IMR-90 (cell line): Measurements from ENCODE around the gene ITIH5. TPM values are rescaled to one million over a fixed set of nuclear protein-coding genes. Genes with fewer than 3 reads are reported as not detected.

ENCODE experiments used
- ATAC-seq: fragments of 200-7000 bp; cut with Tn5 transposase; 2 replicates; pipeline ENCODE4 v1.9.1; 2020; ENCODE audit warnings: low read depth, mild to moderate bottlenecking, moderate library complexity
- BruUV-seq: library from RNA; stranded (reverse); fragments of 400-500 nt; replicated peaks from 2 replicates; lab custom pipeline; 2021; lab: Mats Ljungman, UMichigan
- CTCF ChIA-PET: fragments of 300-600 bp; formaldehyde crosslinking; extraction: SDS; loops from one replicate; lab custom pipeline; 2021; ENCODE audit warnings: antibody characterized with exemption; lab: Yijun Ruan, JAX
- POLR2A ChIA-PET: fragments of 300-600 bp; sonication (Branson Sonifier 250); formaldehyde crosslinking; loops from one replicate; lab custom pipeline; 2022; ENCODE audit warnings: antibody characterized with exemption; ENCODE audit not compliant: unreplicated experiment; lab: Charles Lee
- DNase-seq: peaks from one replicate; pipeline ENCODE4 v3.0.0; 2013
- H2AFZ ChIP-seq: replicated peaks from 2 replicates; pipeline ENCODE3; 2013; ENCODE audit warnings: low read length, mild to moderate bottlenecking; ENCODE audit not compliant: poor library complexity
- H2AK5ac ChIP-seq: 2 replicates; pipeline ENCODE4 v1.6.1; 2013; ENCODE audit warnings: low read depth, low read length, inconsistent platforms
- H2AK9ac ChIP-seq: replicated peaks from 2 replicates; pipeline ENCODE3; 2013; ENCODE audit warnings: mild to moderate bottlenecking, low read depth, low read length, moderate library complexity; ENCODE audit not compliant: poor library complexity
- H2BK120ac ChIP-seq: 2 replicates; pipeline ENCODE4 v1.6.1; 2013; ENCODE audit warnings: low read depth, low read length, inconsistent platforms
- H2BK15ac ChIP-seq: 3 replicates; pipeline ENCODE4 v1.6.1; 2013; ENCODE audit warnings: low read depth, low read length, inconsistent platforms
- H2BK20ac ChIP-seq: 2 replicates; pipeline ENCODE4 v1.6.1; 2013; ENCODE audit warnings: low read depth, mild to moderate bottlenecking, inconsistent platforms, low read length, moderate library complexity
- H2BK5ac ChIP-seq: 2 replicates; pipeline ENCODE4 v1.6.1; 2013; ENCODE audit warnings: mild to moderate bottlenecking, low read depth, low read length, inconsistent platforms; ENCODE audit not compliant: poor library complexity, severe bottlenecking
- H3K14ac ChIP-seq: replicated peaks from 2 replicates; pipeline ENCODE4 v1.6.1; 2013; ENCODE audit warnings: low read depth, low read length, inconsistent platforms
- H3K18ac ChIP-seq: 2 replicates; pipeline ENCODE4 v1.6.1; 2013; ENCODE audit warnings: low read depth, low read length, control low read depth
- H3K23ac ChIP-seq: 2 replicates; pipeline ENCODE4 v1.6.1; 2013; ENCODE audit warnings: low read depth, low read length, inconsistent platforms
- H3K27ac ChIP-seq: 2 replicates; pipeline ENCODE4 v1.5.1; 2013; ENCODE audit warnings: mild to moderate bottlenecking, control low read depth, low read length; ENCODE audit not compliant: insufficient read depth
- H3K27me3 ChIP-seq: 2 replicates; pipeline ENCODE4 v1.6.1; 2013; ENCODE audit warnings: low read length; ENCODE audit not compliant: control insufficient read depth, insufficient read depth
- H3K36me3 ChIP-seq: 2 replicates; pipeline ENCODE4 v1.6.1; 2013; ENCODE audit warnings: low read length, mixed read lengths; ENCODE audit not compliant: control insufficient read depth, insufficient read depth
- H3K4ac ChIP-seq: 2 replicates; pipeline ENCODE4 v1.6.1; 2013; ENCODE audit warnings: low read depth, low read length, inconsistent platforms
- H3K4me1 ChIP-seq: 2 replicates; pipeline ENCODE4 v1.6.1; 2013; ENCODE audit warnings: low read length, mixed read lengths; ENCODE audit not compliant: control insufficient read depth, insufficient read depth
- H3K4me2 ChIP-seq: 2 replicates; pipeline ENCODE4 v1.6.1; 2013; ENCODE audit warnings: low read depth, mild to moderate bottlenecking, control low read depth, low read length, moderate library complexity
- H3K4me3 ChIP-seq: 2 replicates; pipeline ENCODE4 v1.5.1; 2013; ENCODE audit warnings: low read depth, mild to moderate bottlenecking, control low read depth, low read length, moderate library complexity; ENCODE audit not compliant: insufficient read depth
- H3K56ac ChIP-seq: 2 replicates; pipeline ENCODE4 v1.6.1; 2013; ENCODE audit warnings: low read length, inconsistent platforms; ENCODE audit not compliant: insufficient read depth; ENCODE audit errors: extremely low read depth
- H3K79me1 ChIP-seq, 2 experiments: 2 replicates each; pipeline ENCODE4 v1.6.1; 2013; ENCODE audit warnings: low read length in 2 of 2, inconsistent platforms in 1 of 2, low read depth in 1 of 2
- H3K9ac ChIP-seq: 2 replicates; pipeline ENCODE4 v1.6.1; 2013; ENCODE audit warnings: low read depth, low read length, control low read depth
- H3K9me1 ChIP-seq: 2 replicates; pipeline ENCODE4 v1.6.1; 2013; ENCODE audit warnings: low read length, inconsistent platforms; ENCODE audit not compliant: insufficient read depth
- H3K9me3 ChIP-seq: 2 replicates; pipeline ENCODE4 v1.6.1; 2013; ENCODE audit warnings: low read length; ENCODE audit not compliant: control insufficient read depth, insufficient read depth
- H4K20me1 ChIP-seq: 2 replicates; pipeline ENCODE4 v1.6.1; 2013; ENCODE audit warnings: low read length, inconsistent platforms; ENCODE audit not compliant: insufficient read depth
- H4K5ac ChIP-seq: 2 replicates; pipeline ENCODE4 v1.6.1; 2013; ENCODE audit warnings: mild to moderate bottlenecking, low read depth, low read length, control low read depth
- H4K8ac ChIP-seq, 2 experiments: 2 replicates each; pipeline ENCODE4 v1.6.1; 2013; ENCODE audit warnings: low read depth in 2 of 2, low read length in 2 of 2, control low read depth in 1 of 2, inconsistent platforms in 1 of 2
- H4K91ac ChIP-seq: 2 replicates; pipeline ENCODE4 v1.6.1; 2013; ENCODE audit warnings: low read depth, low read length, inconsistent platforms; ENCODE audit not compliant: insufficient read depth
- BHLHE40 ChIP-seq: fragments of 150-350 bp; IDR thresholded peaks from 2 replicates; pipeline ENCODE4 v1.6.1; 2016; ENCODE audit warnings: mild to moderate bottlenecking, low read depth, low read length
- ELK1 ChIP-seq: fragments of 150-350 bp; IDR thresholded peaks from 2 replicates; pipeline ENCODE4 v1.6.1; 2016; ENCODE audit warnings: low read depth, mild to moderate bottlenecking, low read length, moderate library complexity, borderline replicate concordance
- MXI1 ChIP-seq: IDR thresholded peaks from 2 replicates; pipeline ENCODE4 v1.6.1; 2012; ENCODE audit warnings: low read depth, mild to moderate bottlenecking, low read length, moderate library complexity, borderline replicate concordance
- RAD21 ChIP-seq: IDR thresholded peaks from 2 replicates; pipeline ENCODE4 v1.6.1; 2012; ENCODE audit warnings: low read length, improper control_type of control experiment
- WGBS, 2 experiments: methylation state at CpG; one replicate each; pipeline versions ENCODE4 v1.1.5 to v1.1.7; 2013; ENCODE audit warnings: missing lambda C conversion rate in 2 of 2; ENCODE audit not compliant: insufficient read length in 1 of 2; ENCODE audit errors: extremely low coverage in 2 of 2; 5-methylcytosine and 5-hydroxymethylcytosine counted together
- dilution Hi-C: fragments of 300-500 bp; cut with HindIII; formaldehyde crosslinking; loops from one replicate; pipeline ENCODE4 v1.14.3; 2018; ENCODE audit warnings: low sequenced_read_pairs; ENCODE audit not compliant: unreplicated experiment
- in situ Hi-C: fragments of 300-500 bp; cut with MboI; formaldehyde crosslinking; loops from 3 replicates; pipeline ENCODE4 v1.14.3; 2019; ENCODE audit warnings: low sequenced_read_pairs, inconsistent platforms, mixed read lengths
- intact Hi-C: fragments of 100-400 bp; cut with micrococcal nuclease; formaldehyde crosslinking; loops from 2 replicates; pipeline ENCODE4 v1.10.0; 2022
- polyA plus RNA-seq, 3 experiments: library from polyadenylated mRNA; depleted of rRNA; stranded (reverse); fragments of >200 nt; gene quantifications; 2 replicates each; pipeline ENCODE4 v1.2.3, GENCODE V29; 2012; ENCODE audit warnings: low replicate concordance in 1 of 3
- total RNA-seq: library from RNA; depleted of rRNA; stranded (reverse); fragments of >200 nt; gene quantifications from 2 replicates; pipeline ENCODE4 v1.2.3, GENCODE V29; 2012

ITIH5 gene
- total and polyA plus RNA-seq, 2 of the 4 experiments (the other 2 are of a cell fraction) = under 0.01 to 0.07 TPM

DNA sequence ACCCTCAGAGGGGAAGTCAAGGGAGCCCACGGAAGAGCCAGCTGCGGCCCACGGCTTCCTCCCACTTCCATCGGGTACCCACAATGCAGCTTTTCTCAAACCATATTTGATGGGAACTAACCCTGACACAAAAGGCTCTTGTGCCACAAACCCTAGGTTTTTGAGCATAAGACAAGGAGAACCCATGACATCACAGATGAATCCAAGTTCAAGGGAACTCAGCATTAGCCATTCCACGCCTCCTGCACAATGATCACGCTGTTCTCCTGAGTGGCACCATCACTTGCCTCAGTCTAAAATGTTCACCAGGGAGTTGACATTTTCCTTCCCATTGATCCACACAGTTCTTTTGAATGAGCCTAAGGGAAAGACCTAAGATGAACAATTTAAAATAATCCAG, 70.4 kb downstream of the ITIH5 start:
- H4K91ac ChIP-seq = no peak overlapping the region
- intact Hi-C loops (no loop called here), in situ Hi-C loops (no loop called here), dilution Hi-C loops (no loop called here)
- H3K27me3 ChIP-seq = no peaks in the 10 kb centered on the region; the same call in 1 of the 2 replicates
- H3K36me3 ChIP-seq = no peaks in the 10 kb centered on the region
- H3K56ac ChIP-seq = no peak overlapping the region
- no peak overlapping the region for H4K5ac ChIP-seq
- H2BK120ac ChIP-seq = no peak overlapping the region
- no peak overlapping the region for H2BK15ac ChIP-seq
- no peak overlapping the region for H4K8ac ChIP-seq
- H4K20me1 ChIP-seq = no peaks in the 10 kb centered on the region
- H3K4me2 ChIP-seq = no peak overlapping the region
- H3K4me1 ChIP-seq = peaks cover 3% of the 10 kb centered on the region; the same call in 1 of the 2 replicates
- no peak overlapping the region for H2BK20ac ChIP-seq
- no peak overlapping the region for H2AK5ac ChIP-seq
- H3K23ac ChIP-seq = no peak overlapping the region
- H3K79me1 ChIP-seq = no peaks in the 10 kb centered on the region
- no peak overlapping the region for H3K4ac ChIP-seq
- H2AFZ ChIP-seq = no peak overlapping the region
- no peak overlapping the region for H3K4me3 ChIP-seq
- no peak overlapping the region for H3K14ac ChIP-seq
- no peak for DNase-seq
- H2AK9ac ChIP-seq = no peak overlapping the region
- no peak overlapping the region for H3K9ac ChIP-seq
- ChIA-PET POLR2A (no interaction called here), CTCF (no interaction called here)
- H3K9me1 ChIP-seq = no peaks in the 10 kb centered on the region
- no peak overlapping the region for H2BK5ac ChIP-seq
- TF ChIP-seq BHLHE40 (no peak), ELK1 (no peak), RAD21 (no peak), MXI1 (no peak)
- no peak overlapping the region for H3K27ac ChIP-seq
- ATAC-seq = no peak
- no CpG with 5 or more reads among the region's 6 CpGs for WGBS, 2 experiments
- BruUV-seq = no TSS peak
- no peak overlapping the region for H3K18ac ChIP-seq
- H3K9me3 ChIP-seq = no peaks in the 10 kb centered on the region
